Stimulated activated CD4-positive, alpha-beta T cell treated with anti-CD3 and anti-CD28 coated beads, Interleukin-1b, Interleukin-23, amount 100 ng/mL, for 48 hours (primary cell): ENCODE data around the gene MBD5.
"Not testable (repeated sequence)": the region's sequence is repeated elsewhere in the genome, so short reads cannot be mapped to it uniquely, and the experiment has no call there.

ENCODE experiments used
- DNase-seq: peaks from one replicate; pipeline ENCODE4 v3.0.0-alpha.2; 2020

Gene MBD5

GRCh38 chr2:148528356-148529064 is 507.6 kb downstream of the MBD5 start:
- no peak for DNase-seq

GRCh38 chr2:148529745-148530144 is 508.9 kb downstream of the MBD5 start:
- DNase-seq, result no peak

- no peak for DNase-seq
Observed at GRCh38 chr2:148530350-148530749, 509.5 kb downstream of the MBD5 start.

- no peak for DNase-seq
Observed at GRCh38 chr2:148531235-148531634, 510.3 kb downstream of the MBD5 start.

- DNase-seq, result no peak
Observed at GRCh38 chr2:148531669-148532428, 511.0 kb downstream of the MBD5 start.

- no peak for DNase-seq
Observed at GRCh38 chr2:148533004-148533403, 512.1 kb downstream of the MBD5 start.

- no peak for DNase-seq
Observed at GRCh38 chr2:148533685-148534084, 512.8 kb downstream of the MBD5 start.

- no peak for DNase-seq
Observed at GRCh38 chr2:148534416-148535204, 513.7 kb downstream of the MBD5 start.

- DNase-seq, result no peak
Observed at GRCh38 chr2:148538375-148538774, 517.5 kb downstream of the MBD5 start.

GRCh38 chr2:148540022-148540421 is 519.1 kb downstream of the MBD5 start:
- DNase-seq, result peak; percentile 22

GRCh38 chr2:148541792-148542191 is 520.9 kb downstream of the MBD5 start:
- DNase-seq, result no peak

GRCh38 chr2:148542614-148543013 is 521.7 kb downstream of the MBD5 start:
- DNase-seq, result no peak

GRCh38 chr2:148543088-148543540 is 522.2 kb downstream of the MBD5 start:
- DNase-seq, result not testable (repeated sequence)

GRCh38 chr2:148545390-148546256 is 524.7 kb downstream of the MBD5 start:
- DNase-seq, result peak; percentile 48

GRCh38 chr2:148546270-148546669 is 525.4 kb downstream of the MBD5 start:
- DNase-seq, result no peak

- no peak for DNase-seq
Observed at GRCh38 chr2:148548716-148549400, 528.0 kb downstream of the MBD5 start.

GRCh38 chr2:148552675-148553331 is 531.9 kb downstream of the MBD5 start:
- DNase-seq, result peak; percentile 21

- no peak for DNase-seq
Observed at GRCh38 chr2:148553332-148553887, 532.5 kb downstream of the MBD5 start.

- no peak for DNase-seq
Observed at GRCh38 chr2:148554459-148555247, 533.8 kb downstream of the MBD5 start.
